AG20443 (cell line): ENCODE results near the gene UMPS.
"Not testable (repeated sequence)": the region's sequence is repeated elsewhere in the genome, so short reads cannot be mapped to it uniquely, and the experiment has no call there.

Source experiments
- DNase-seq: peaks from one replicate; pipeline ENCODE4 v3.0.0; 2012; ENCODE audit warnings: low spot score, mixed read lengths

The UMPS gene

DNA sequence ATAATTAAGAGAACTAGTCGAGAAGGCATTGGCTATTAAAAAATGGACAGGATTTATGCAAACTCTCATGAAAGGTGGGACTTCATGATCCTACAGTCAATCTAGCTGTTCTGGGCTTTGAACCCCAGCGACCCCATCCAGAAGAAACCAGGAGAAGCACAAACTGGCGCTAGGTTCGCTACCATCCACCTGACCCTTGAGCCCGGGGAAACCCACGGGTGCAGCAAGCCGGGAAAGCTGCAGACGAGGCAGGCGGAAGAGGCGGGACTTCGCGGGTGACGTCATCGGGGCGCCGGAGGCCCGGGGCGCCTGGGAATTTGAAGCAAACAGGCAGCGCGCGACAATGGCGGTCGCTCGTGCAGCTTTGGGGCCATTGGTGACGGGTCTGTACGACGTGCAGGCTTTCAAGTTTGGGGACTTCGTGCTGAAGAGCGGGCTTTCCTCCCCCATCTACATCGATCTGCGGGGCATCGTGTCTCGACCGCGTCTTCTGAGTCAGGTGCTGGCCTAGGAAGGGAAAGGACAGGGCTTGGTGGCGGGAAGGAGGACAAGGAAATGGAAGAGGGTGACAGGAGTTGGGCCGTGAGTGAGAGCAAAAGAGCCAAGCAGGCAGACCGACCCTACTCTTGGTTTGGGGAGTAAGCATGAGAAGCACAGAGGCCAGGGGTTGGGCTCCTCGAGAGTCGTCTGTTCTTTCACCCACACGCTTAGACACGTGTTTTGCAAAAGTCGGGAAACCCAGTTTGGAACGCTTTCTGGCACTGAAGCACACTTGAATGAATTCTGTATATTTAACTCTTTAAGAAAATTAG is at the start of gene UMPS:
Gene UMPS, plus strand, starts transcription at position 324 of the 812 bp plus-strand sequence. Its CDS starts 20 bp downstream, at position 344.
- DNase-seq, result peak; percentile 95

DNA sequence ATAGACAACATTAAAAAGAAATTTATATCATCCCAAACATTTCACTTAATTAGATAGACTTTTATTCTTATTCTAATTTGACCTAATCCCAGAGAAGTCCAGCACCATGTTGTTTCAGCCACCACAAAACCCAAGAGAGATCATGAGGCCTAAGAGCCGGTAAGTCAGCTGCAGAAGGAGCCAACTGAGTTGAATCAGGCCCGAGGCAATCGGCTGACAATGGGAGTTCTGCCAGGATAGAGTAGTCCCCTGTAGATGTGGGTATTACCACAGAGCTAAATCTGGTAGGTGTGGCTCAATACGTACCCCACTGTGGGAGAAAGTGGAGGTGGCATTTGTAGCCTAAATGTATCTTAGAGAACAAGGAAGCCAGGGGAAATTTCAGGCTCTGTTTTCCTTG is 49.7 kb upstream of the UMPS start:
- no peak for DNase-seq

DNA sequence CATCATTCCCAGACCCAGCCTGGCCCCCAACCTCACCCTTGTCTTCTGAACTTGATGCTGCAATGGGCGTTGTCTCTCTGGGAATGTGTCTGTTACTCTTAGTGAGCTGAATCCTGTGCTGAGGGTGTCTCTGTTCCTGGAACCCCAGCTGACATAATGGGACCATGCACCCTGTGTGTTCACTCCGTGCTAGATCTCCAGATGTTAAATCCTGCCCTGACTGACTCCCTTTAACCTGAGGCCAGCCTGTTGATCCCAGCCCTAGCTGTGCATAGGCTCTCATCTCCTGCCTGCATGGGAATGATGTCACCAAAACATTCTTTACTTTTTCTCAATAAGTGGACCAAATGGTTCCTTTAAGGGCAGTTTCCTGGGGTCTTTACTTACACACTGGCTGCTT is 48.0 kb upstream of the UMPS start:
- no peak for DNase-seq

DNA sequence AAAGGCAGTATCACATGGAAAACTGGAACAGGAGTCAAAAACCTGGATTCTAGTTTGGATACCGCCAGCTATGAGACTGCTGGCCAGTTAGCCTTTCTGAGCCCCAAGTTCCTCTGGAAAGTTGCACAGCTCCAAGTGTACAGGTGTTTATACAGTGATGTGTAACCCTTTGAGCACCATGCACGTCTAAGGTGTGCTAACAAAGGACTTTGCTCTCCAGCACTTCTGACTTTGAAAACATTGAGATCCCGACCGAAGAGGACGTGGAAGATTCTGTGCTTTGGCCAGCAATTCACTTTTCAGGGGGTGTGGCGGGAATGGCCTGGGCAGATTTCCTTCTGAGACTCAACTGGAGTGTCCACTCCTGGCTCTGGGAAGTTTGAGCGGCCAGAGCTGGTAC is 45.8 kb upstream of the UMPS start:
- DNase-seq, result no peak

DNA sequence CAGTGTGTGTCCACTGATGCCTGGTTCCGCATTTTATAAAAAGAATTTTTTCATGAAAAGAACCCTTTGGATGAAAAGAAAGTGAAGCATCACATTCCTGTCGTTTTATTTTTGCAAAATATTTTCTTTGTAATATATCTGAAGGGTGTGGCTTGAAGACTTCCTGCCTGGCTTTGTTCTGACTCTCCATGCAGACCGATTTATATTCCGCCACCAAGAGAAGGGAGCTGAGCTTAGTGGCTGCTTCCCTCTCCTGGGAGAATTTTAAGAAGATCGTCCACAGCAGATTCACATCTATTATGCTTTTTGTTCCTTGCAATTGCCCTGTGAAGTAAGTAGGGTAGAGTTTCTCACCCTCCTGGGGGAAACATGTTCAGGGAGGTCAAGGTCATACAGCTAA is 45.2 kb upstream of the UMPS start:
- DNase-seq, result no peak

DNA sequence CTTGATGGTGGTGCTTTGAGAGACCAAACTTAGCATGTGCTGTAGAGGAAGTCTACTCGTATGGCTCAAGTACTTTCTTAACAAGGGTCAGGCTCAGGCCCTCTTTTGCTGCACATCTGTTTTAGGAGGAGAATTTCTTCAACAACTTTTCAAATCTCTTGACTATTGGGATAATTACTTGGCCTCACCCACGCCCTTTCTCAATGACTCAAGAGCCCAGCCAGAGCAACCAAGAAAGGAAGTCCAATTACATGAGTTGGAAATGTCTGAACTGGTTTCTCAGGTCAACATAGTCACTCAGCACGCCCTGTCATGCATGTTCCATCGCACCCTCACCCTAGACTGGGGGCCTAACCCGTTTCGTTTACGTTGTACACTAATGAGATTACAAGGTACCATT is 44.8 kb upstream of the UMPS start:
- peak; percentile 40 for DNase-seq

DNA sequence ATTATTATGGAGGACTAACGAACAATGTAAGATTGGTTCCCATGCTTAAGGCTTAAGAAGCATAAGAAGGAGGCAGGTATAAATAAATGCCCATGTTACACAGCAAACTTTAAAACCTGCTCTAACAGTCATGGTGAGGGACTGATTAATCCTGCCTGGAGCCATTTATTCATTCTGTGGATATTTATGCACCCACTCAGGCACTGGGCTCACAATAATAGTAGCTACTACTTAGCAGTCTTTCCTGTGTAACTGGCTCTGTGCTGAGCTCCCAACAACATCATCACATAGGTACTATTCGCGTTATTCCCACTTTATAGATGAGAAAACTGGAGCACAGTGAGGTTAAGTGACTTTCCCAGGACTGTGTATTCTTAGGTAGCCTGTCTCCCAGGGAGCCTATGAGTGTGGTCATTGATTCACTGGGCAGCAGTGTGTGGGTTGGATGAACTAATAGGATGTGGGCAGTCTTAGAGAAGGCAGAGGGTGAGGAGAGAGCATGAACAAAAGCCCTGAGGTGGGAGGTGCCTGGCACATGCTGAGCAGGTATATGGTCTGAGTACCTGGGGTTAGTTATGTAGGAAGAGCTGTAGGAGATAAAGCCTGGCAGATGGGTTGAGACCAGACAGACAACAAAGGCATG is 44.1 kb upstream of the UMPS start:
- no peak for DNase-seq

DNA sequence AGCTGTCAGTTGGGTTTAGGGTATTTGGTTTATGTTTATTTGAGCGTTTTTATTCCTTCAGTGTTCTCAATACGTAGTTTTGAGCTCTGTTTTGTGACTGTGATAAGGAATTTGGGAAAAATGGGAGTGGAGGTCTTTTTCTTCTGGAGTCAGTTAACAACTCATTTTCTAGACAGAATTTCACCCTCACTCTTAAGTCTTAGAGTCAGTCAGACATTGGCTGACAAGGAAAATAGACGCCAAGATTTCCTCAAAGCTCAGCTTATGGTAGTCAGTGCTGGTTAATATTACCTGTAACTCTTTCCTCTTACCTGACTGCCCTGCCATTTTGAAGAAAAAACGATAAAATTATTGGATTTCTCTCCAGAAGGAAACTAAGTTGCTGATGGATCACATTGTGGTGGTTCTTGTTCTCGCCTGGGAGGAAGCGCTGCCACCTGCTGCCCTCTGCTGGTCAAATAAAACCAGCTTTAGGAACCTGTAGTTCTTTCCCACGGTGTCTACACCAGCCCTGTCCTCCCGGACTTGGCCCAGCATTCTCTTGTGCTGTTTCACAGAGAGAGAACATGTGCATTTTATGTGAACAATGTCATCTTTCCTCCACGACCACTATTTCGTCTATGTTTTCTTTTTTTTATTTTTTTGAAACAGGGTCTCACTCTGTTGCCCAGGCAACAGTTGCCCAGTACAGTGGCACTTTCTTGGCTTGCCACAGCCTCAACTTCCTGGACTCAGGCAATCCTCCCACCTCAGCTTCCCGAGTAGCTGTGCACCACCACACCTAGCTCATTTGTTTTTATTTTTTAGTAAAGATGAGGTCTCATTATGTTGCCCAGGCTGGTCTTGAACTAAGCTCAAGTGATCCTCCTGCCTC is 41.4 kb upstream of the UMPS start:
- peak; percentile 93 for DNase-seq

DNA sequence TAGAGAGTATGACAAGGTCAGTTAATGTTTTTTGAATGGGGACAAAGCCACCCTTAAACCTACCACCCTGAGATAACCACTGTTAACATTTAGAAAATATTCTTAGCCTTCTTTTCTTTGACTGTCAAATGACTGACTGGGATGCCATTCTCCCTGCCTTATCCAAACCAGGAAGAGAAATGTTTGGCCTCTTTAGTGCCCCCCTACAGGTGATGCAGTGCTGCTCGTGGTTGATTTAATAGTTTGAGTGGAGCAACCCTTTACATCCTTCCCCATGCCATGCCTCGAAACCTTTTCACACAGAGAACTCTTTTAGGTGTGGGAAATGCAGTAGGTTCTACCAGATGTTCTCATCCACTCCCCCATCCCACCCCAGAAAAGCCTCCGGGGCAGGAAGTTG is 38.7 kb upstream of the UMPS start:
- DNase-seq, result no peak

DNA sequence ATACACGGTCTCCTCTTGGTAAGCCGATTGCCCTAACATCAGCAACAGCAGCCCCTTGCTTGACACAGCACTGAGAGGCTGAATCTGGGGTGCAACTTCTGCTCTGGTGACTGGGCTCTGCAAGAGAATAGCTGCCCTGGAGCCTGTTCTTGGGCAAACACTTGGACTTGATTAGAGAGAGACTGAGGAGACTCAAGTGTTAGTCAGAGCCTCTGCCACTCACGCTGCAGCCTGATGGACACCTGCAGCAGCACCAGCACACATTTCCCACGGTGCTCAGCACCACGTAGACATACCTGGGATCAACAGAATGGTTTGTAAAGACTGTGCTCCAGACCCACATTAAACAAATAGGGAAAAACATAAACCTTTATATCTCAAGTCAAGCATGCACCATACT is 35.8 kb upstream of the UMPS start:
- no peak for DNase-seq

DNA sequence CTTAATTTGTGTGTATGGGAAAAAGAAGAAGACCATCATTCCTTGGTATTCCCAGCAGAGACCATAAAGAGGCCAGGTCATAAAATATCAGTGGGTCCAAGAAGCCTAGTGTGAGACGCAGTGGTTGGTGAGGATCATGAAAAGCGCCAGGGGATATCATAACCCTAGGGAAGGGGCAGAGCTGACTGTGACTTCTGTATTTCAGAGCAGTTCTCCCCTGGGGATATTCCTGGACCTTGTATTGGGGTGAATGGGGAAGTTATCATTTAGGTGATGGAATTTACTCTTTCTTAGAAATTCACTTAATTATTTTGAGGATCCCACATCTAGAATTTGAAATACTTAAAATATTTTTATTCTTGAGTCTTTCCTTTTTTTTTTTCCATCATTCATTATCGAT is 34.9 kb upstream of the UMPS start:
- DNase-seq, result no peak

DNA sequence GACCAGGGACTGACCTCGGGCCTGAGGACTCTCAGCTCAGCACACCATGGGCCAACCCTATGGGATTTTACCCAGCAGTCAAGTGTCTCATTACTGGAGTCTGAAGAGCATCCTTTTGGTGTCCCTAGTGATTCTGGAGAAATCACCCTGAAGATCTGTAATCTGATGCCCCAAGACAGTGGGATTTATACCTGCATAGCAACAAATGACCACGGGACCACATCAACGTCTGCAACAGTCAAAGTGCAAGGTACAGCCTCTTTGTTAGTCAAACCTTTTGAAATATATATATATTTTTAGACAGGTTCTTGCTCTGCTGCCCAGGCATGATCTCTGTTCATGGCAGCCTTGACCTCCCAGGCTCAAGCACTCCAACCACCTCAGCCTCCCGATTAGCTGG is 34.2 kb upstream of the UMPS start:
- DNase-seq, result no peak

DNA sequence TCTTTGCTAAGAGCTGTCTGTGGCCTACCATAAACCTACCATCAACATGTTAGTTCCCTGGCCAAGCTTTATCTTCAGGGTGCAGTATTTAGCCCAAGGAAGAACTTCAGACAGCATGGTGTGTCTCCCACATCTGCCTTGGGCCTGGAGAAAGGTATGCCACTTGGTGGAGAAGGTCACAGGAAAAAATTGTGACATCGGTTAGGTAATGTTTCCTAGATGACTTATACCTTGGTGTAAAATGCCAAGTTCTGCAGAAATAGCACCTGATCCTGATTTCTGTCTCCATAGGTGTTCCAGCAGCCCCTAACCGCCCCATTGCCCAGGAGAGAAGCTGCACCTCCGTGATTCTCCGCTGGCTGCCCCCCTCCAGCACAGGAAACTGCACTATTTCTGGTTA is 33.0 kb upstream of the UMPS start:
- no peak for DNase-seq

DNA sequence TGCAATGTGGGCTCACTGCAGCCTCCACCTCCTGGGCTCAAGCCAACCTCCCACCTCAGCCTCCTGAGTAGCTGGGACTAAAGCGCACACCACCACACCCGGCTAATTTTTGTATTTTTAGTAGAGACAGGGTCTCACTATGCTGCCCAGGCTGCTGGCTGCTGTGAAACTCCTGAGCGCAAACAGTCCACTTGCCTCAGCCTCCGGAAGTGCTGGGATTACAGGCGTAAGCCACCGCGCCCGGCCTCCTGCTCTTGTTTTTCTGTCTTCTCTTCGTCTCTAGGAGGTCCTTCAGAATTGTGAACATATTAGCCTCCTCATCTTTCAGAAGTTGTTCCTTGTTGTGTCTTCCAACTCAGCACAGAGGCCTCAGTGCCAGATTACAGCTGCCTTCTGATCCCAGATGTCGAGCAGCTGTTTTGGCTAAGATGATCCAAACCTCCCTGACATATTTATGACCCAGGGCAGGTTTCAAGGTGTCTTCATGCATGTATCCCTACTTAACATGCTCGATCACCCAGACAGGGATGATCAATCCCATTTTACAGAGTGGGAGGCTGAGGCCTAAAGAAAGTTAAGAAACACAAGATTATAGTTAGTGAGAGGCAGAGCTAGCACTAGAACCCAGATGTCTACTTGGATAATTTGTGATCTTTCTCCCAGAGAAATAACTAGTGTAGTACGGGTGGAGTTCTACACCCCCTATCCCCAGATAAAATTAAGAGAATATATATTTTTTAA is 32.1 kb upstream of the UMPS start:
- no peak for DNase-seq

DNA sequence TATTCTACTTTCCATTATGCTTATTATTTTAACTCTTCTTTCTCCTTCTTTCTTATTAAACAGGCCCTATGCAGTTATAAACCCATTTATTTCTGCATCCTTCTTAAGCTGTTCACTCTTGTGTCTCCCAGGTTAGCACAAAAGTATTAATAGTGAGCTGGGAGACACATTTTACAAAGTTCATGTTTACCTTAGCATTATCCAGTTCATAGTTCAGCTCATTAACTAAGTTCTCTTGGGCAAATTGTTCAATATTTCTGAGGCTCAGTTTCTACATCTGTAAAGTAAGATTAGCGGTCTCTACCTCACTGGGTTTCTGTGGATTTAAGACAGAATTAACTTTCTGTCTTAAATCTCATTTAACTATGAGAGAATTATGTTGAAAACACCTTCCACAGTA is 31.2 kb upstream of the UMPS start:
- no peak for DNase-seq

DNA sequence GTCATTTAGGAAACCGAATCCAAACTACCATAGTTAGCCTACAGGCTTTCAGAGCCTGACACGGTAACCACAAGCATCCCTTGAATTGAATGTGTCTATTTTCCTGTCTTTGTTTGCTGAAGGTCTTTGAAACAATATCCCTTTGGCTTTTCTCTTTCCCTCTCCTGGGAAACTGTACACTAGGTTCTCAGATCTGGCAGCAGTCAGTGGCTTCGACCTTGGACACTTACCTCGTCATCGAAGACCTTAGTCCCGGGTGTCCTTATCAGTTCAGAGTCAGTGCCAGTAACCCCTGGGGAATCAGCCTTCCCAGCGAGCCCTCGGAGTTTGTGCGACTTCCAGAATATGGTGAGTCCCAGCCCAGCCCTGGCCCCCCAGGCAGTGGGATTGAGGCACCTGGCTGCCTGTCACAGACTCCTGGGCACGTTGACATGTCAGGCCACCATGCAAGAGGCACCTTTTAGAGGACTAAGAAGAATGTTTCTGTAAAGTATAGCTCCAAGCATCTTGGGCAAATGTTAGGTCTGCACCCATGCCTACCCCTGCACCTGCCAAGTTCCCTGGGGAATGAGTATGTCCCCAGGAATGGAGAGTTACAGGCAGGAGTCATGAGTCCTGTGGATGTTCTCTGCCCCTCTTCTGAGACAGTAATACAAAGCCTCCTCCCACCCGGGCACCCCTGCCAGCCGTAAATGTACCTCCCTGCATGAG is 30.4 kb upstream of the UMPS start:
- DNase-seq, result no peak

DNA sequence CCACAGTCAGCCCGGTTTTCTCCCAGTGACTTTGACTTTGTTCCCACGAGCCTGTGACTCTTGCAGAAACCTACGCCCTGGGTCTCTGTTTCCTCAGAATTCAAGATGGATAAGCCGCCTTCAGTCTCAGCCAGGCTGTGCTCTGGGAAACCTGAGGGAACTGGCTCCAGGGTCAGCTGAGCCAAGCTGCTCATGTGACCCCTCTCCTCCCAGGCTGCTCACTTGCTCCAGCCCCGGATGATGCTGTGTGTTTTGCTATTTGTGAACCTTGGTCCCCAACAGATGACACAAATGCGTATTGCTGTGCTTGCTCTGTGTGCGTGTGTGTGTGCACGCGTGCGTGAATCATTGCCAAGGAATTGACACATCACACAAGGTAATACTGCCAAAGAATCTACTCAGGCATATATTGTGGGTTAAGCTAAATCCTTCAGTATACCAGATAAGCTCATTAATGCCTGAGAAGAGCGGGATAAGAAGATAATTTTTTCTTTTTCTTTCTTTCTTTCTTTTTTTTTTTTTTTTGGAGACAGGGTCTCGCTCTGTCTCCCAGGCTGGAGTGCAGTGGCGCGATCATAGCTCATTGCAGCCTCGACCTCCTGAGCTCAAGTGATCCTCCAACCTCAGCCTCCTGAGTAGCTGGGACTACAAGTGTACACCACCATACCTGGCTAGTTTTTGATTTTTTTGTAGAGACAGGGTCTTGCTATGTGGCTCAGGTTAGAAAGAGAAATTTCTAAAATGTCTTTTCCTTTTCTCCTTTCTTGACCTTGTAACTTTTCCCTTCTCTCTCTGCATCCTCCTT is 29.2 kb upstream of the UMPS start:
- peak; percentile 35 for DNase-seq

DNA sequence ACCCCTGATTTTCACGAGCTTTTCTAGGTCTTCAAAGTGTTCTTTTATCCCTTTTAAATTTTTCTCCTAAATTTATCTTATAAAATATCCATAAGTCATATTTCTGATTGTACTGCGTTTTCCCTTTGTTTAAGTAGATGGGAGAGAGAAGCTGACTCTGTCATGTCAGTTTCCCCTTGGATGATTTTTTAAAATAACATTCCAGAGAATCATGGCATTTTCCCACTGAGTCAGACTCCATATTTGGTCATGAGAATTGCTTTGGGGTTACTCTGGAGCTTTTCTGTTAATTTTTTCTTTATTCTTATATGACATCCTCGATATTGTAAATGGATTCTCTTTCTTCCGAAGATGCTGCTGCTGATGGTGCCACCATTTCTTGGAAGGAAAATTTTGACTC is 28.6 kb upstream of the UMPS start:
- DNase-seq, result peak; percentile 63

DNA sequence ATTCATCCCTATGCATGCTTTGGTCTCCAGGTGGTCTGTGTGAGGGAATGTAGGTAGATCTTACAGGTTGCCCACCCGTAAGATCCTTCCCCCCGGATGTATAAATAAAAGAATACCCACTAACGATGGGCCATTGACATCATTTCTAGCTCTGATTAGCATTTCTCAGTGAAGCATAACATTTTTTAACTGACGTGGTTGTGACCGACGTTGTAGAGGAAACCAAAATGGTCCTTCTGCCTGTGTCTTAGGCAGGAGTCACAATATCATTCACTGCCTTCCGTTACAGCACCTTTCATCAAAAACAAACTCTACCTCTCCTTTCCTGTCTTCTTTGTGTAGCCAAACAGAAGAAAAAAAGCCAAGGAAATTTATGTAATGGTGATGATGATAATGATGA is 27.3 kb upstream of the UMPS start:
- no peak for DNase-seq

DNA sequence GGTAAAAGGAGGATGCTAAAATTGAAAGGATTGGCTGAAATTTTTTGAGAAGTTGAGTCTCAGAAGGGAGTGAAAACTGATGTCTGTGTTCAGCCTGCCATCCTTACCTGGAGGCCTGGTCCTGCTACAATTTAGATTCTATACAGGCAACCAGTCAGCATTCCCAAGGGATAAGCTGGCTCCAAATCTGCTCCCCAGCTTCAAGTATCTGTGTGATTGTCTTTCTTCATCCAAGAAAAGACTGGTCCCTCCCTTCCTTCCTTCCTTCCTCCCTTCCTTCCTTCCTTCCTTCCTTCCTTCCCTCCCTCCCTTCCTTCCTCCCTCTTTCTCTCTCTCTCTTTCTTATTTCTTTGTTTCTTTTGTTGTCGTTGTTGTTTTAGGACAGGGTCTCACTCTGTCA is 24.7 kb upstream of the UMPS start:
- DNase-seq, result no peak

DNA sequence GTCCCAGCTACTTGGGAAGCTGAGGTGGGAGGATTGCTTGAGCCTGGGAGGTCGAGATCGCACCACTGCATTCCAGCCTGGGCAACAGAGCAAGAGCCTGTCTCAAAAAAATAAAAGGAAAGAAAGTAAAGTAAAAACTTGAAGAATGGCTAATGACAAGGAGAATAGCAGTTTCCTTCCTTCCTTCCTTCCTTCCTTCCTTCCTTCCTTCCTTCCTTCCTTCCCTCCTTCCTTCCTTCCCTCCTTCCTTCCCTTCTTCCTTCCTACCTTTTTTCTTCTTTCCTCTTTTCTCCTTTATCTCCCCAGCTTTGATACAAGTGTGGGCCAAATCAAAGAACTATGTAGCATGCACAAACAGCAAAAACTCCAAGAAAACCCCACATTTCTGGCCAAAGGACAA is 23.0 kb upstream of the UMPS start:
- not testable (repeated sequence) for DNase-seq
